ENCODE measurements around the gene BTN1A1. TPM values are rescaled to one million over a fixed set of nuclear protein-coding genes. Genes with fewer than 3 reads are reported as not detected.
"Not testable (repeated sequence)": the region's sequence is repeated elsewhere in the genome, so short reads cannot be mapped to it uniquely, and the experiment has no call there.

BTN1A1 gene
- total and polyA plus RNA-seq, 10 of the 15 experiments (the other 5 are each of a cell fraction or from before 2014, with no cell fraction given) = 0.05 to 2.2 (median 0.87) TPM

DNA sequence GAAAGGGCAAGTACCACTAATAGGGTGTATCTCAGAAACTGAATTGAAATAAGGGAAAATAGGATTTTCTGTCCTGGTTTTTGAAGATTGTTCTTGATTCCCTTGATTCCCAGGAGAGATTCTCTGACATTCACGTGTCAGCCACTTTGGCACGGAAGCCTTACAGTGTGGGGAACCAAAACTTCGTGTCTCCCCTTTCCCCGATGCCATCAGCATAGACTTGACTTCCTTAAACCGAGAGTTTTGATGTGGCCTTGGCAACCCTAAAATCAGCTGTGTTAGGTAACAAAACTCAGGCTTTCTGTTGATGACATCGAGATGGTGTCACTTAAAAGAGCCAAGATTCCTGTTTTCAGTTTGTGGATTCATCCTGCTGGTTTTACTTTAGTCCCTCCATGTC lies 45.5 kb downstream of the BTN1A1 start:
- H3K4me2 ChIP-seq (ENCODE audit: control insufficient read depth, insufficient read depth) = no peak overlapping the region
- intact Hi-C loops (cut with micrococcal nuclease; ENCODE audit: unreplicated experiment) = no loop called here
- ATAC-seq (no peak), DNase-seq (ENCODE audit: low read depth, low spot score) (no peak), FAIRE-seq (no peak)
- BruUV-seq (replicated peaks) = no TSS peak
- POLR2A ChIA-PET = interaction anchor here (0.6 to 0.7 kb wide), 2 partner anchors 16 to 200 kb away, joined by 3 to 5 read pairs; no protein-coding TSS in a partner anchor
- no peak overlapping the region for H3K27ac ChIP-seq (ENCODE audit: control insufficient read depth, insufficient read depth)
- H3K79me2 ChIP-seq (ENCODE audit: control insufficient read depth, insufficient read depth, low read length) = peaks cover 14% of the 10 kb centered on the region
- no peaks in the 10 kb centered on the region for H3K9me3 ChIP-seq (replicated peaks; ENCODE audit: control insufficient read depth, insufficient read depth, low read length)
- CTCF ChIA-PET = interaction anchor here (0.8 to 1.0 kb wide), 3 partner anchors 8 to 24 kb away, joined by 3 read pairs; no protein-coding TSS in a partner anchor
- H3K4me1 ChIP-seq (ENCODE audit: control insufficient read depth, insufficient read depth, low read length) = no peaks in the 10 kb centered on the region
- RAD21 ChIA-PET (ENCODE audit: unreplicated experiment) = no interaction called here
- TF ChIP-seq NRF1 (conservative IDR thresholded peaks at IDR 0.05; ENCODE audit: low read depth, low read length) (no peak), HCFC1 (IDR thresholded peaks at IDR 0.05; ENCODE audit: low read length) (no peak), BCL11A (IDR thresholded peaks at IDR 0.05; ENCODE audit: low read depth, low read length) (no peak), WRNIP1 (IDR thresholded peaks at IDR 0.05; ENCODE audit: borderline replicate concordance, low read depth, low read length) (no peak), MEF2B (IDR thresholded peaks at IDR 0.05; ENCODE audit: partially characterized antibody, poor library complexity, severe bottlenecking) (no peak), SMC3 (IDR thresholded peaks at IDR 0.05; ENCODE audit: borderline replicate concordance, low read length) (no peak), SIN3A (IDR thresholded peaks at IDR 0.05; ENCODE audit: low read depth, low read length) (no peak), IRF4 (IDR thresholded peaks at IDR 0.05; ENCODE audit: low read depth, low read length) (no peak), FOXK2 (IDR thresholded peaks at IDR 0.05) (no peak), RCOR1 (conservative IDR thresholded peaks at IDR 0.05; ENCODE audit: low read depth, low read length) (no peak), RELB (IDR thresholded peaks at IDR 0.05; ENCODE audit: low read depth) (no peak)
- no peaks in the 10 kb centered on the region for H3K27me3 ChIP-seq (replicated peaks in 1 of 2; ENCODE audit: control insufficient read depth in 2 of 2, insufficient read depth in 2 of 2, low read length in 1 of 2)
- H3K36me3 ChIP-seq (ENCODE audit: control insufficient read depth in 2 of 2, insufficient read depth in 2 of 2, low read length in 1 of 2) = peaks cover 5 to 10% of the 10 kb centered on the region in 2 experiments
- WGBS (ENCODE audit: insufficient coverage, insufficient replicate concordance, low lambda C conversion rate, missing lambda C conversion rate) = 90% methylated on average over 6 of the region's 6 CpGs
- no peaks in the 10 kb centered on the region for H4K20me1 ChIP-seq (ENCODE audit: control insufficient read depth, insufficient read depth)
- H3K4me3 ChIP-seq = no peak overlapping the region
- in situ Hi-C loops (cut with MboI) = no loop called here
- SMC1A ChIA-PET (ENCODE audit: uncharacterized antibody, unreplicated experiment) = interaction anchor here (1.0 to 1.8 kb wide), 6 partner anchors 8 to 200 kb away, joined by 3 to 6 read pairs (median 4); partner anchors contain the start of gene HMGN4
- no peak overlapping the region for H3K9ac ChIP-seq (ENCODE audit: control insufficient read depth, insufficient read depth, low read length)
- no peak overlapping the region for H2AFZ ChIP-seq (ENCODE audit: control insufficient read depth, low read depth, low read length)

DNA sequence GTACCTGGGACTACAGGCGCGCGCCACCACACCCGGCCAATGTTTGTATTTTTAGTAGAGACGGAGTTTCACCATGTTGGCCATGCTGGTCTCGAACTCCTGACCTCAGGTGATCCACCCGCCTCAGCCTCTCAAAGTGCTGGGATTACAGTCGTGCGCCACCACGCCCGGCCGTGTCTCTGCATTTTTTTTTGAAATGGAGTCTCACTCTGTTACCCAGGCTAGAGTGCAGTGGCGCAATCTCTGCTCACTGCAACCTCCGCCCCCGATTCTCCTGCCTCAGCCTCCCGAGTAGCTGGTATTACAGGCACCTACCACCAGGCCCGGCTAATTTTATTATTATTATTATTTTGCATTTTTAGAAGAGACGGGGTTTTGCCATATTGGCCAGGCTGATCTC lies 47.3 kb downstream of the BTN1A1 start:
- RAD21 ChIA-PET (ENCODE audit: unreplicated experiment); in situ Hi-C loops (cut with MboI); intact Hi-C loops (cut with micrococcal nuclease; ENCODE audit: unreplicated experiment); H3K4me3 ChIP-seq; H3K4me2 ChIP-seq (ENCODE audit: control insufficient read depth, insufficient read depth); H3K27ac ChIP-seq (ENCODE audit: control insufficient read depth, insufficient read depth); H3K9me3 ChIP-seq (replicated peaks; ENCODE audit: control insufficient read depth, insufficient read depth, low read length); POLR2A ChIA-PET; SMC1A ChIA-PET (ENCODE audit: uncharacterized antibody, unreplicated experiment); H2AFZ ChIP-seq (ENCODE audit: control insufficient read depth, low read depth, low read length); H3K36me3 ChIP-seq (ENCODE audit: control insufficient read depth in 2 of 2, insufficient read depth in 2 of 2, low read length in 1 of 2); ATAC-seq; H3K9ac ChIP-seq (ENCODE audit: control insufficient read depth, insufficient read depth, low read length); H3K79me2 ChIP-seq (ENCODE audit: control insufficient read depth, insufficient read depth, low read length); FAIRE-seq; DNase-seq (ENCODE audit: low read depth, low spot score); H3K27me3 ChIP-seq (replicated peaks in 1 of 2; ENCODE audit: control insufficient read depth in 2 of 2, insufficient read depth in 2 of 2, low read length in 1 of 2); BruUV-seq (replicated peaks); H4K20me1 ChIP-seq (ENCODE audit: control insufficient read depth, insufficient read depth); H3K4me1 ChIP-seq (ENCODE audit: control insufficient read depth, insufficient read depth, low read length): not testable (repeated sequence)
- WGBS (ENCODE audit: insufficient coverage, insufficient replicate concordance, low lambda C conversion rate, missing lambda C conversion rate) = 91% methylated on average over 15 of the region's 18 CpGs
- CTCF ChIA-PET = interaction anchor here (1.5 kb wide), 1 partner anchor 14 kb away, joined by 5 read pairs; no protein-coding TSS in a partner anchor

All from GM12878 (cell line).